WTC11 (cell line): ENCODE measurements around the gene GPATCH1. TPM values are rescaled to one million over a fixed set of nuclear protein-coding genes. Genes with fewer than 3 reads are reported as not detected.

Experiments used
- ATAC-seq: fragments of 200-7000 bp; cut with Tn5 transposase; 2 replicates; pipeline ENCODE4 v1.10.0; 2021; ENCODE audit warnings: mild to moderate bottlenecking, moderate library complexity
- CTCF ChIA-PET: fragments of 300-600 bp; sonication (Branson Sonifier 250); formaldehyde crosslinking; loops from one replicate; lab custom pipeline; 2021; ENCODE audit warnings: antibody characterized with exemption; lab: Charles Lee
- POLR2A ChIA-PET: fragments of 350-600 bp; sonication (Branson Sonifier 250); formaldehyde crosslinking; loops from one replicate; lab custom pipeline; 2021; ENCODE audit warnings: antibody characterized with exemption; lab: Charles Lee
- DNase-seq: peaks from one replicate; pipeline ENCODE4 v3.0.0; 2021; ENCODE audit warnings: low spot score
- H3K27ac Mint-ChIP-seq: 2 replicates; pipeline ENCODE4 v1.8.0; 2021; ENCODE audit warnings: mixed read lengths
- H3K27me3 Mint-ChIP-seq: 2 replicates; pipeline ENCODE4 v1.8.0; 2021; ENCODE audit warnings: low read depth, mild to moderate bottlenecking, moderate library complexity, mixed read lengths
- H3K36me3 Mint-ChIP-seq: 2 replicates; pipeline ENCODE4 v1.8.0; 2021; ENCODE audit warnings: mixed read lengths
- H3K4me1 Mint-ChIP-seq: 2 replicates; pipeline ENCODE4 v1.8.0; 2022; ENCODE audit warnings: mixed read lengths
- H3K4me3 Mint-ChIP-seq: 2 replicates; pipeline ENCODE4 v1.8.0; 2021; ENCODE audit warnings: mild to moderate bottlenecking, moderate library complexity, mixed read lengths
- H3K9me3 Mint-ChIP-seq: 2 replicates; pipeline ENCODE4 v1.8.0; 2021; ENCODE audit warnings: mixed read lengths
- CREB1 ChIP-seq: sonication (generic); formaldehyde crosslinking; IDR thresholded peaks from 2 replicates; pipeline ENCODE4 v1.8.0; 2023; ENCODE audit warnings: mild to moderate bottlenecking, missing genetic modification reagents
- ELF4 ChIP-seq: sonication (generic); formaldehyde crosslinking; IDR thresholded peaks from 2 replicates; pipeline ENCODE4 v1.8.1; 2022; ENCODE audit warnings: low read depth, mild to moderate bottlenecking, moderate library complexity, missing genetic modification reagents
- ETV6 ChIP-seq: sonication (generic); formaldehyde crosslinking; IDR thresholded peaks from 2 replicates; pipeline ENCODE4 v1.8.1; 2022; ENCODE audit warnings: mild to moderate bottlenecking, missing genetic modification reagents
- KAT7 ChIP-seq: sonication (generic); formaldehyde crosslinking; IDR thresholded peaks from 2 replicates; pipeline ENCODE4 v1.8.1; 2023; ENCODE audit warnings: missing genetic modification reagents, mild to moderate bottlenecking, borderline replicate concordance
- SMAD3 ChIP-seq: sonication (generic); formaldehyde crosslinking; IDR thresholded peaks from 2 replicates; pipeline ENCODE4 v1.8.0; 2022; ENCODE audit warnings: missing genetic modification reagents, mild to moderate bottlenecking, borderline replicate concordance
- SMAD4 ChIP-seq: sonication (generic); formaldehyde crosslinking; IDR thresholded peaks from 2 replicates; pipeline ENCODE4 v1.8.0; 2022; ENCODE audit warnings: mild to moderate bottlenecking, missing genetic modification reagents
- ZNF219 ChIP-seq: sonication (generic); formaldehyde crosslinking; IDR thresholded peaks from 2 replicates; pipeline ENCODE4 v1.8.0; 2023; ENCODE audit warnings: missing genetic modification reagents, mild to moderate bottlenecking, borderline replicate concordance
- total RNA-seq: library from RNA; stranded (reverse); gene quantifications from 3 replicates; pipeline ENCODE4 v1.2.3, GENCODE V29; 2021
- TF ChIP-seq, protein P1 (sequence below): sonication (generic); formaldehyde crosslinking; conservative IDR thresholded peaks from 2 replicates; pipeline ENCODE4 v1.8.1; 2023; ENCODE audit warnings: mild to moderate bottlenecking, low read depth, missing genetic modification reagents, moderate library complexity
- TF ChIP-seq, protein P2 (sequence below): fragments of 250-450 bp; sonication (Bioruptor Pico); IDR thresholded peaks from 2 replicates; pipeline ENCODE4 v1.9.0; 2021; ENCODE audit warnings: mild to moderate bottlenecking
- TF ChIP-seq, protein P3 (sequence below): sonication (generic); formaldehyde crosslinking; IDR thresholded peaks from 2 replicates; pipeline ENCODE4 v1.8.1; 2022; ENCODE audit warnings: mild to moderate bottlenecking, moderate library complexity, missing genetic modification reagents
- TF ChIP-seq, protein P4 (sequence below): sonication (generic); formaldehyde crosslinking; IDR thresholded peaks from 2 replicates; pipeline ENCODE4 v1.8.1; 2023; ENCODE audit warnings: mild to moderate bottlenecking, missing genetic modification reagents, moderate library complexity
- TF ChIP-seq, protein P5 (sequence below): sonication (generic); formaldehyde crosslinking; IDR thresholded peaks from 2 replicates; pipeline ENCODE4 v1.8.0; 2022; ENCODE audit warnings: missing genetic modification reagents
- TF ChIP-seq, protein P6 (sequence below): sonication (generic); formaldehyde crosslinking; IDR thresholded peaks from 2 replicates; pipeline ENCODE4 v1.8.1; 2022; ENCODE audit warnings: low read depth, missing genetic modification reagents, borderline replicate concordance

GPATCH1 gene
- total RNA-seq, 1 experiment from 2014 or later, result 10.7 TPM

DNA sequence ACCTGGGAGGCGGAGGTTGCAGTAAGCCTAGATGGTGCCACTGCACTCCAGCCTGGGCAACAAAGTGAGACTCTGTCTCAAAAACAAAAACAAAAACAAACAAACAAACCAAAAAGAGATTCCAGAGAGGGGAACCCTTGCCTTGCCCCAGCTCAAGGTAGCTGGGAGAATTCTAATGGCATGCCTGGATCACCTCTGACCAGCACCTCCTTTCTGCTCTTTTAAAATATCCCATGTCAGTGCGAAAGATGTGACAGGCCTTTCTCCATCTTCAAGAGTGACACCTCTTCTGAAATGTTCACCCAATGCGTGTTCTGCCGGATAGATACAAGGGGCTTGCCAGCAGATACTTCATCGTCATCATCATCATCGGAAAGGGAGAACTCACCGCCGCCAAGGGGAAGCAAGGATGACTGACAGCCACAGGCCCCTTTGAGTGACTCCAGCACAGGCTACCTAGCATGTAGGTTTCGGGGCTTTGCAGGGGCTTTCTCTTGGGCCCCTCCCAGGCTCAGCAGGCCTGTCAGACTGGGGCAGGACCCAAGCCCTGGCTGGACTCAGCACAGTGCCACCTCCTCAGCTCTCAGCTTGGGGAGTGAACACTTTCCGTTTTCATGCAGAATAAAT is 94.3 kb downstream of the GPATCH1 start (continued):
- TF ChIP-seq, protein P1, sequence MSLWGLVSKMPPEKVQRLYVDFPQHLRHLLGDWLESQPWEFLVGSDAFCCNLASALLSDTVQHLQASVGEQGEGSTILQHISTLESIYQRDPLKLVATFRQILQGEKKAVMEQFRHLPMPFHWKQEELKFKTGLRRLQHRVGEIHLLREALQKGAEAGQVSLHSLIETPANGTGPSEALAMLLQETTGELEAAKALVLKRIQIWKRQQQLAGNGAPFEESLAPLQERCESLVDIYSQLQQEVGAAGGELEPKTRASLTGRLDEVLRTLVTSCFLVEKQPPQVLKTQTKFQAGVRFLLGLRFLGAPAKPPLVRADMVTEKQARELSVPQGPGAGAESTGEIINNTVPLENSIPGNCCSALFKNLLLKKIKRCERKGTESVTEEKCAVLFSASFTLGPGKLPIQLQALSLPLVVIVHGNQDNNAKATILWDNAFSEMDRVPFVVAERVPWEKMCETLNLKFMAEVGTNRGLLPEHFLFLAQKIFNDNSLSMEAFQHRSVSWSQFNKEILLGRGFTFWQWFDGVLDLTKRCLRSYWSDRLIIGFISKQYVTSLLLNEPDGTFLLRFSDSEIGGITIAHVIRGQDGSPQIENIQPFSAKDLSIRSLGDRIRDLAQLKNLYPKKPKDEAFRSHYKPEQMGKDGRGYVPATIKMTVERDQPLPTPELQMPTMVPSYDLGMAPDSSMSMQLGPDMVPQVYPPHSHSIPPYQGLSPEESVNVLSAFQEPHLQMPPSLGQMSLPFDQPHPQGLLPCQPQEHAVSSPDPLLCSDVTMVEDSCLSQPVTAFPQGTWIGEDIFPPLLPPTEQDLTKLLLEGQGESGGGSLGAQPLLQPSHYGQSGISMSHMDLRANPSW (CRISPR knock-in tag), result no peak
- TF ChIP-seq SMAD4, result no peak
- no peak for TF ChIP-seq CREB1 (CRISPR knock-in tag)
- no peak for TF ChIP-seq SMAD3 (CRISPR knock-in tag)
- TF ChIP-seq ETV6 (CRISPR knock-in tag), result no peak
- TF ChIP-seq KAT7, result no peak
- TF ChIP-seq ZNF219 (CRISPR knock-in tag), result no peak
- TF ChIP-seq, protein P2, sequence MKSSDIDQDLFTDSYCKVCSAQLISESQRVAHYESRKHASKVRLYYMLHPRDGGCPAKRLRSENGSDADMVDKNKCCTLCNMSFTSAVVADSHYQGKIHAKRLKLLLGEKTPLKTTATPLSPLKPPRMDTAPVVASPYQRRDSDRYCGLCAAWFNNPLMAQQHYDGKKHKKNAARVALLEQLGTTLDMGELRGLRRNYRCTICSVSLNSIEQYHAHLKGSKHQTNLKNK (CRISPR knock-in tag), result no peak
- no peak for TF ChIP-seq ELF4
- TF ChIP-seq, protein P3, sequence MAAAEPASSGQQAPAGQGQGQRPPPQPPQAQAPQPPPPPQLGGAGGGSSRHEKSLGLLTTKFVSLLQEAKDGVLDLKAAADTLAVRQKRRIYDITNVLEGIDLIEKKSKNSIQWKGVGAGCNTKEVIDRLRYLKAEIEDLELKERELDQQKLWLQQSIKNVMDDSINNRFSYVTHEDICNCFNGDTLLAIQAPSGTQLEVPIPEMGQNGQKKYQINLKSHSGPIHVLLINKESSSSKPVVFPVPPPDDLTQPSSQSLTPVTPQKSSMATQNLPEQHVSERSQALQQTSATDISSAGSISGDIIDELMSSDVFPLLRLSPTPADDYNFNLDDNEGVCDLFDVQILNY (CRISPR knock-in tag), result no peak
- TF ChIP-seq, protein P4, sequence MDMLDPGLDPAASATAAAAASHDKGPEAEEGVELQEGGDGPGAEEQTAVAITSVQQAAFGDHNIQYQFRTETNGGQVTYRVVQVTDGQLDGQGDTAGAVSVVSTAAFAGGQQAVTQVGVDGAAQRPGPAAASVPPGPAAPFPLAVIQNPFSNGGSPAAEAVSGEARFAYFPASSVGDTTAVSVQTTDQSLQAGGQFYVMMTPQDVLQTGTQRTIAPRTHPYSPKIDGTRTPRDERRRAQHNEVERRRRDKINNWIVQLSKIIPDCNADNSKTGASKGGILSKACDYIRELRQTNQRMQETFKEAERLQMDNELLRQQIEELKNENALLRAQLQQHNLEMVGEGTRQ, result no peak

DNA sequence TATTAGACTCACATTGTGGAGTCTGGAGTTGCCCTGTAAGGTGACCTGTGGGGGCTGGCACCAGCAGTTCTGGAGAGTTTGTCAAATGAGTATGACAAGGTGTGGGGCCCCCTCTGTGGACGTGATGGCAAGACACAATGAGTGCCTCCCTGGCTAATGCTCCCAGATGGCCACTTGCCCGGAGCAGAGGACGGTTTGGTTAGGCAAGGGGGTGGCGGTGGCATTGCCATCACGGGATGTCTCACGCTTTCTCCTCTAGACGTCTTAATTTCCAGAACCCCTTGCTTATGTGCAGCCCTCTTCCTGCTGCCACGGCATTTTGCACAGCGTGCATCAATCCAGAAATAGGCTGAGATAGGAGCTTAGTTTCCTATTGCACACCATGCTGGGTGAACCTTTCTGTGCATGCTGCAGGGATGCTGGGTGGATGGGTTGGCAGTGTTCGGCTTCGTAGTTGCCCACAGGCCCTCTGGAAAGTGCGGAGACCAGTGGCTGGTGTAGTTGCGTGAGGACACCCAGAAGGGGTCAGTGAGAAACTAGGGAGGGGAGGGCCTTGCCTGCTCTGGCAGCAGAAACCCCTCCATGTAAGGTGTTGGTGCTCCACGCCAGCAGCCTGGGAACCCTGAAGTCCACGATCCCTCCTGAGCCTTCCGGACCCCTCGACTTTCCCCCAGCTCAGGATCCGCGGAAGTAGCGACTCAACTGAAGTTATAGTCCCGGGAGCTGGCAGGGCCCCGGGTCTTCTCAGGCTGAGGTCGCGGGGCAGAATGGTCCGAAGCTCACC is 95.1 kb downstream of the GPATCH1 start:
- Mint-ChIP-seq H3K27me3 (peaks cover 15% of the 10 kb centered on the region), H3K4me1 (peaks cover 22% of the 10 kb centered on the region), H3K27ac (peak overlapping the region; percentile 85), H3K9me3 (no peaks in the 10 kb centered on the region), H3K4me3 (peak overlapping the region; percentile 91), H3K36me3 (no peaks in the 10 kb centered on the region)
- ATAC-seq (peak; percentile 9), DNase-seq (no peak)
- CTCF ChIA-PET, result interaction anchor here (0.6 to 3.5 kb wide), 26 partner anchors 8 to 501 kb away, joined by 3 to 19 read pairs (median 5); partner anchors contain the start of genes ANKRD27, RGS9BP, SLC7A10 and WDR88
- POLR2A ChIA-PET, result interaction anchor here (0.8 to 1.3 kb wide), 4 partner anchors 27 to 500 kb away, joined by 3 to 7 read pairs (median 3); no protein-coding TSS in a partner anchor
- TF ChIP-seq, protein P5, sequence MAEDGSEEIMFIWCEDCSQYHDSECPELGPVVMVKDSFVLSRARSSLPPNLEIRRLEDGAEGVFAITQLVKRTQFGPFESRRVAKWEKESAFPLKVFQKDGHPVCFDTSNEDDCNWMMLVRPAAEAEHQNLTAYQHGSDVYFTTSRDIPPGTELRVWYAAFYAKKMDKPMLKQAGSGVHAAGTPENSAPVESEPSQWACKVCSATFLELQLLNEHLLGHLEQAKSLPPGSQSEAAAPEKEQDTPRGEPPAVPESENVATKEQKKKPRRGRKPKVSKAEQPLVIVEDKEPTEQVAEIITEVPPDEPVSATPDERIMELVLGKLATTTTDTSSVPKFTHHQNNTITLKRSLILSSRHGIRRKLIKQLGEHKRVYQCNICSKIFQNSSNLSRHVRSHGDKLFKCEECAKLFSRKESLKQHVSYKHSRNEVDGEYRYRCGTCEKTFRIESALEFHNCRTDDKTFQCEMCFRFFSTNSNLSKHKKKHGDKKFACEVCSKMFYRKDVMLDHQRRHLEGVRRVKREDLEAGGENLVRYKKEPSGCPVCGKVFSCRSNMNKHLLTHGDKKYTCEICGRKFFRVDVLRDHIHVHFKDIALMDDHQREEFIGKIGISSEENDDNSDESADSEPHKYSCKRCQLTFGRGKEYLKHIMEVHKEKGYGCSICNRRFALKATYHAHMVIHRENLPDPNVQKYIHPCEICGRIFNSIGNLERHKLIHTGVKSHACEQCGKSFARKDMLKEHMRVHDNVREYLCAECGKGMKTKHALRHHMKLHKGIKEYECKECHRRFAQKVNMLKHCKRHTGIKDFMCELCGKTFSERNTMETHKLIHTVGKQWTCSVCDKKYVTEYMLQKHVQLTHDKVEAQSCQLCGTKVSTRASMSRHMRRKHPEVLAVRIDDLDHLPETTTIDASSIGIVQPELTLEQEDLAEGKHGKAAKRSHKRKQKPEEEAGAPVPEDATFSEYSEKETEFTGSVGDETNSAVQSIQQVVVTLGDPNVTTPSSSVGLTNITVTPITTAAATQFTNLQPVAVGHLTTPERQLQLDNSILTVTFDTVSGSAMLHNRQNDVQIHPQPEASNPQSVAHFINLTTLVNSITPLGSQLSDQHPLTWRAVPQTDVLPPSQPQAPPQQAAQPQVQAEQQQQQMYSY (CRISPR knock-in tag), result peak; percentile 21; the same call in 1 of the 2 replicates
- TF ChIP-seq, protein P6, sequence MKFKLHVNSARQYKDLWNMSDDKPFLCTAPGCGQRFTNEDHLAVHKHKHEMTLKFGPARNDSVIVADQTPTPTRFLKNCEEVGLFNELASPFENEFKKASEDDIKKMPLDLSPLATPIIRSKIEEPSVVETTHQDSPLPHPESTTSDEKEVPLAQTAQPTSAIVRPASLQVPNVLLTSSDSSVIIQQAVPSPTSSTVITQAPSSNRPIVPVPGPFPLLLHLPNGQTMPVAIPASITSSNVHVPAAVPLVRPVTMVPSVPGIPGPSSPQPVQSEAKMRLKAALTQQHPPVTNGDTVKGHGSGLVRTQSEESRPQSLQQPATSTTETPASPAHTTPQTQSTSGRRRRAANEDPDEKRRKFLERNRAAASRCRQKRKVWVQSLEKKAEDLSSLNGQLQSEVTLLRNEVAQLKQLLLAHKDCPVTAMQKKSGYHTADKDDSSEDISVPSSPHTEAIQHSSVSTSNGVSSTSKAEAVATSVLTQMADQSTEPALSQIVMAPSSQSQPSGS (CRISPR knock-in tag), result no peak
